Heart left ventricle (tissue), 13 donors: Measurements from ENCODE around the gene ERBB4.

Source experiments
- CTCF ChIP-seq, 12 donors: fragments of 200-600 bp; sonication (generic) in 4 of 12; IDR thresholded peaks; one replicate each; pipeline versions ENCODE4 v1.5.0 to v1.8.0; 2018 to 2022; ENCODE audit warnings: antibody characterized with exemption in 12 of 12, mild to moderate bottlenecking in 5 of 12
- POLR2A ChIP-seq, 2 donors: fragments of 450-650 bp; IDR thresholded peaks; one replicate each; pipeline ENCODE4 v1.6.1; 2017; ENCODE audit warnings: antibody characterized with exemption in 2 of 2, mild to moderate bottlenecking in 2 of 2, moderate library complexity in 2 of 2
- donor health status: ischemic (EF 13 %, LVEDD 7.1; RV severe dilation, severe dysfunction).
- donor health status: DM: no; HTN: yes; CAD: no.
- donor health status: DM: no; HTN: no; CAD: no.
- donor health status: ischemic (EF 25% LVEDD 6.9; RV normal size, moderate dysfunction).
- donor health status: ischemic (EF 25% LVEDD 5.7; RV mildly dilated, moderate dysfunction).
- donor health status: ischemic (EF 35%, LVEDD 5.7; RV mildly dilated, moderate dysfunction).
- donor health status: nonischemic (EF 11% LVEDD 7.7; RV severe dilation, severe dysfunction).
- donor health status: DM: yes; HTN: yes; CAD: no.
- donor health status: PGD.
- donor health status: ischemic (EF 29% LVEDD 5.4; RV normal size, mild dysfunction).
- donor health status: nonischemic (EF 23%, LVEDD 6.1; RV moderate dilation, normal function).

GRCh38 chr2:212421556-212422334 is 116.9 kb downstream of the ERBB4 start:
- TF ChIP-seq CTCF (IDR thresholded peaks at IDR 0.05) (no peak), POLR2A (IDR thresholded peaks at IDR 0.05) (no peak)
